Right atrium auricular region (tissue), 2 donors: ENCODE measurements around the gene SORBS1. TPM values are rescaled to one million over a fixed set of nuclear protein-coding genes. Genes with fewer than 3 reads are reported as not detected.

Experiments
- DNase-seq: peaks from one replicate; pipeline ENCODE4 v3.0.0-alpha.2; 2019; ENCODE audit warnings: low spot score
- H3K27ac ChIP-seq, 2 donors: fragments of 200-600 bp; sonication (generic); 1 replicate in 1 of 2; 2 replicates in 1 of 2; pipeline ENCODE4 v1.5.1; 2016 to 2019
- H3K27me3 ChIP-seq, 2 donors: fragments of 200-600 bp; sonication (generic); one replicate each; pipeline versions ENCODE4 v1.5.1 to v1.6.0; 2017 to 2019
- H3K36me3 ChIP-seq: fragments of 200-600 bp; sonication (generic); one replicate; pipeline ENCODE4 v1.5.1; 2016
- H3K4me1 ChIP-seq, 2 donors: fragments of 200-600 bp; sonication (generic); one replicate each; pipeline versions ENCODE4 v1.5.1 to v1.6.0; 2017 to 2019
- H3K4me3 ChIP-seq, 2 donors: fragments of 200-600 bp; sonication (generic); 1 replicate in 1 of 2; 2 replicates in 1 of 2; pipeline ENCODE4 v1.5.1; 2017 to 2019; ENCODE audit warnings: mild to moderate bottlenecking in 1 of 2, moderate library complexity in 1 of 2
- H3K9me3 ChIP-seq, 2 donors: fragments of 200-600 bp; sonication (generic); one replicate each; pipeline ENCODE4 v1.5.1; 2019
- total RNA-seq, 2 donors: library from RNA; depleted of rRNA; stranded (reverse); fragments of >200 nt; gene quantifications; one replicate each; pipeline ENCODE4 v1.1.0, GENCODE V29; 2016
- TF ChIP-seq, protein P1 (sequence below), 2 donors: fragments of 200-600 bp; sonication (generic); IDR thresholded peaks; one replicate each; pipeline ENCODE4 v1.5.1; 2019; ENCODE audit warnings: antibody characterized with exemption in 2 of 2

Gene SORBS1
- total RNA-seq, 2 donors from 2014 or later, result 742 to 815 TPM

DNA sequence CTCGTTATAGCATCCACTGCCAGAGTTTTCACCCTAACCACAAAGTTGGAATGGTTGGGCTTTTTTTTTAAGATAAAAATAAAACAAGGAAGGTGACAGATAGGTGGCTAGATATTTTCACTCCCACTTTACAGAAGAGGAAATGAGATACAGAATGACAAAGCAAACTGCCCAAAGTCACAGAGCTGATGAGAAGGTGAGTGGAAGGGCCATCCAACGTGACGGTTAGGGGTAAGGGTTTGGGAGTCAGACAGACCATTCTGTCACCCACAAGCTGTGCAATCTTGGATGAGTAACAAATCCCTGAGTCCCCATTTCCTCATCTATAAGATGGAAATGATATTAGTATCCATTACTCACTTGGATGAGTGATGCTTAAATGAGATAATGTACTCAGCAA lies 163.4 kb downstream of the SORBS1 start:
- H3K4me1 ChIP-seq, result peaks cover 0 to 68% of the 10 kb centered on the region in 2 donors
- TF ChIP-seq, protein P1, sequence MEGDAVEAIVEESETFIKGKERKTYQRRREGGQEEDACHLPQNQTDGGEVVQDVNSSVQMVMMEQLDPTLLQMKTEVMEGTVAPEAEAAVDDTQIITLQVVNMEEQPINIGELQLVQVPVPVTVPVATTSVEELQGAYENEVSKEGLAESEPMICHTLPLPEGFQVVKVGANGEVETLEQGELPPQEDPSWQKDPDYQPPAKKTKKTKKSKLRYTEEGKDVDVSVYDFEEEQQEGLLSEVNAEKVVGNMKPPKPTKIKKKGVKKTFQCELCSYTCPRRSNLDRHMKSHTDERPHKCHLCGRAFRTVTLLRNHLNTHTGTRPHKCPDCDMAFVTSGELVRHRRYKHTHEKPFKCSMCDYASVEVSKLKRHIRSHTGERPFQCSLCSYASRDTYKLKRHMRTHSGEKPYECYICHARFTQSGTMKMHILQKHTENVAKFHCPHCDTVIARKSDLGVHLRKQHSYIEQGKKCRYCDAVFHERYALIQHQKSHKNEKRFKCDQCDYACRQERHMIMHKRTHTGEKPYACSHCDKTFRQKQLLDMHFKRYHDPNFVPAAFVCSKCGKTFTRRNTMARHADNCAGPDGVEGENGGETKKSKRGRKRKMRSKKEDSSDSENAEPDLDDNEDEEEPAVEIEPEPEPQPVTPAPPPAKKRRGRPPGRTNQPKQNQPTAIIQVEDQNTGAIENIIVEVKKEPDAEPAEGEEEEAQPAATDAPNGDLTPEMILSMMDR (IDR thresholded peaks at IDR 0.05), result no peak
- H3K36me3 ChIP-seq, result peaks cover 100% of the 10 kb centered on the region

DNA sequence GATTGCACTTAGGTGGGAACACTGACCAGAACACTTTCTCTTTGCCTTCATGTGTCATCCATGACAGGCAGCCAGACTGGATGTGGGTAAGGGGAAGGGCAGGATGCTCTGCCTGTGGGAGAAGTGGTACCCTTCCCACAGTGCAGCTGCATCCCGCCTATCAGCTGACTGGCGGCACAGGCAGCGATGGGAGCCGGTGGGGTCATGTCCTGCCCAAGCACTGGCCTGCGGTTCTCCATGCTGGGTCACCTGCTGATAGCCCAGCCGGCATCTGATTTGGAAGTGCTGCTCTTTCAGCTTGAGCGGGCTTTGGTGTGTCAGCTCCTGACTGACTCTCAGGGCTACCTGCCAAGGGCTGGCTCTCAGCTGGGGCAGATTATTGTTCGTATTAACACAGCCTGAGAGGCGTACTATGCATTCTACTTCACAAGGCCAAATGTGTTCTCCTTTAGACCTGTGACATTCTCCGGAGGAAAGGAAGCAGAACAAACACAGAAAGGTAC lies 165.2 kb downstream of the SORBS1 start:
- TF ChIP-seq, protein P1 (IDR thresholded peaks at IDR 0.05), result no peak
- Histone ChIP-seq H3K9me3 (no peaks in the 10 kb centered on the region), H3K4me1 (peaks cover 0 to 79% of the 10 kb centered on the region in 2 donors), H3K36me3 (peaks cover 99% of the 10 kb centered on the region), H3K27me3 (no peaks in the 10 kb centered on the region), H3K4me3 (no peak overlapping the region), H3K27ac (peak overlapping the region; percentile 95 to 99)
- DNase-seq, result no peak

More for the DNA sequence above, 163.4 kb downstream of the SORBS1 start:
- no peak overlapping the region for H3K4me3 ChIP-seq
- peak overlapping the region; percentile 95 to 99 for H3K27ac ChIP-seq
- H3K9me3 ChIP-seq, result no peaks in the 10 kb centered on the region
- DNase-seq, result no peak
- no peaks in the 10 kb centered on the region for H3K27me3 ChIP-seq

DNA sequence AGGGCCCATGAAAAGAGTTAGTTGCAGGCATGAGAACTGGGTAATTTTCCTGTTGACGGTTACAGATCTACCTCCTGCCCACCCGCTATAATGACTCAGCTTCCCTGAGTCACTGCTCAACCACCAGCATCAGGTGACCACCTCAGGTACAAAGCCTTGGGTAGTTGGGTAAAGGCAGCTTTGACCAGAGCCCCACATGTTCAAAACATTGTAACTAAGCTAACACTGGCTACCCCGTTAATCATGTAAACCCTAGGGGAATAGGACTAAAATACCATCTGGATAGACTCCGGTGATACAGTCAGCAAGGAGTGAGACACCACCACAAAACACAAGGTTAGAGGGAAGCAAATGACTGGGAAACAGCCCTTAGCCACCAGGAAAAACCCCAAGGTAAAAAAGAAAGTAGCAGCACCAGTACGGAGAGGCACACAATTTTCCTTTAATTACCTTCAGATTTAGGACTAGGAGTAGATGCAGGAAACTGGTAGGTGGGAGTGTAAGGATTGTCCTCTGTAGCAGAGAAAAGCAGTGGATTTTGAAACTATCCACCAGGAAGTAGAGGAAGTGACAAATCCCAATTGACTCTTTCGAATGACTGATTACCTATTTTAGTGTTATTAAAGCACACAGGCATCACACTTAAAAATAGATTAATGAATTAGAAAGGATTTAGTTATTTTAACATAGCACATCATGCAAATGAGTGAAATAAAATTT lies 166.8 kb downstream of the SORBS1 start:
- peaks cover 0 to 81% of the 10 kb centered on the region in 2 donors for H3K4me1 ChIP-seq
- H3K27ac ChIP-seq, result peak overlapping the region; percentile 95 to 99
- no peak overlapping the region for H3K4me3 ChIP-seq
- TF ChIP-seq, protein P1 (IDR thresholded peaks at IDR 0.05), result no peak
- no peaks in the 10 kb centered on the region for H3K27me3 ChIP-seq
- peaks cover 95% of the 10 kb centered on the region for H3K36me3 ChIP-seq
- H3K9me3 ChIP-seq, result no peaks in the 10 kb centered on the region
- no peak for DNase-seq

DNA sequence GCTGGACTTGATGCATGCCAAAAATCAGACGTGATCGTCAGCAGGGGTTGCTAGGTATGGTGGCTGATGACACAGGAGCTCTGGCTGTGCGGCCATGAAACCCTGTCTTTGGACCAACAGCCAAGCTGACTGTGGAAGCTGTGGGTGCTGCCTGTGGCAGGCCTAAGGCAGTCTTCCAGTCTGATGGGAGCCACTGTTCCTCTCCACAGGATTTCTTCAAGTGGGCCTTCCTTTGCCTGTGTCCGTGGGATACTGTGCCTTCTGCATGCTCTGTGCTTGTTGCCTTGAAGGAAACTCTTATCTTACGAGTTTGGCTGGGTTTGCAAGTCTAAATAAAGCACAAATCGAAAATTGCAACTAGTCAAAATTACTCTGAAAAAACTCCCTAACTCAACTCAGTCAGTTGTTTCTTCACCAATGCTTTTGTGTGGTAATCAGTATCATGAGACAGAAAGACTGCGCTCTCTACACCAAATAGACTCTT lies 168.4 kb downstream of the SORBS1 start:
- Histone ChIP-seq H3K27me3 (no peaks in the 10 kb centered on the region), H3K36me3 (peaks cover 84% of the 10 kb centered on the region), H3K9me3 (no peaks in the 10 kb centered on the region), H3K4me3 (no peak overlapping the region), H3K4me1 (peaks cover 0 to 78% of the 10 kb centered on the region in 2 donors), H3K27ac (peak overlapping the region; percentile 95 to 99)
- TF ChIP-seq, protein P1 (IDR thresholded peaks at IDR 0.05), result no peak
- DNase-seq, result no peak

DNA sequence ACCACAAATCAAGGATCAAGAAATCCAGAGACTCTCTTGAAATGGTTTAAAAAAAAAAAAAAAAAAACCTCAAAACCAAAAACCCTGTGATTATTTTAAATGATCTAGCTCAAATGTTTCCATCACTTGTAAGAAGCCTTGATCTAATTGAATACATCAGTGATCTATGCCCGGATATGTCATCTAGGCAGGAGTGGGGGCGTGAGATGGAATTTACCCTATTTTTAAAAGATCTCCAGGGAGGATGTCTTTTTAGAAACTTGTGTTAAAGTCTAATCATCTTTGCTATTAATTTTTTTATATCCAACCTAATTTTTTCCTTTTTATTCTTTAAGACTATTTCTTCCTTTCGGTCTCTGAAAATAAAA lies 169.0 kb downstream of the SORBS1 start:
- TF ChIP-seq, protein P1 (IDR thresholded peaks at IDR 0.05), result no peak

More for the DNA sequence above, 169.0 kb downstream of the SORBS1 start:
- DNase-seq, result no peak
- Histone ChIP-seq H3K27ac (peak overlapping the region; percentile 95 to 99), H3K4me1 (peaks cover 0 to 77% of the 10 kb centered on the region in 2 donors), H3K36me3 (peaks cover 79% of the 10 kb centered on the region), H3K27me3 (no peaks in the 10 kb centered on the region), H3K4me3 (no peak overlapping the region), H3K9me3 (no peaks in the 10 kb centered on the region)
